Thymus (tissue), 11 donors: ENCODE results near the gene TLN1. TPM values are rescaled to one million over a fixed set of nuclear protein-coding genes. Genes with fewer than 3 reads are reported as not detected.
A peak's percentile ranks its signal among the peaks of the same experiment; 100 is the strongest.

Source experiments
- DNase-seq, 9 donors: peaks; one replicate each; pipeline ENCODE4 v3.0.0-alpha.2; 2013; ENCODE audit warnings: low spot score in 9 of 9, low read depth in 6 of 9, missing footprints in 1 of 9
- H3K27ac ChIP-seq, 2 donors: one replicate each; pipeline ENCODE4 v1.5.1; 2013; ENCODE audit warnings: control low read depth in 1 of 2, low read depth in 1 of 2, low read length in 1 of 2, mild to moderate bottlenecking in 1 of 2, moderate library complexity in 1 of 2
- H3K27me3 ChIP-seq, 2 donors: one replicate each; pipeline ENCODE4 v1.5.1; 2013; ENCODE audit warnings: low read length in 1 of 2; ENCODE audit not compliant: control insufficient read depth in 2 of 2, insufficient read depth in 1 of 2
- H3K36me3 ChIP-seq, 2 donors: one replicate each; pipeline ENCODE4 v1.5.1; 2013; ENCODE audit warnings: low read length in 1 of 2, mild to moderate bottlenecking in 1 of 2, moderate library complexity in 1 of 2; ENCODE audit not compliant: control insufficient read depth in 2 of 2, insufficient read depth in 2 of 2
- H3K4me1 ChIP-seq, 2 donors: one replicate each; pipeline ENCODE4 v1.5.1; 2013; ENCODE audit warnings: low read length in 2 of 2; ENCODE audit not compliant: control insufficient read depth in 2 of 2, insufficient read depth in 2 of 2
- H3K4me3 ChIP-seq, 2 donors: one replicate each; pipeline ENCODE4 v1.5.1; 2013; ENCODE audit warnings: low read length in 2 of 2, control low read depth in 1 of 2, mild to moderate bottlenecking in 1 of 2
- H3K9me3 ChIP-seq, 2 donors: one replicate each; pipeline ENCODE4 v1.5.1; 2013; ENCODE audit warnings: low read length in 1 of 2, mild to moderate bottlenecking in 1 of 2; ENCODE audit not compliant: control insufficient read depth in 2 of 2, insufficient read depth in 1 of 2
- WGBS: extraction: QIAGEN DNeasy Blood & Tissue Kit; methylation state at CpG from one replicate; pipeline ENCODE4 v1.1.7; 2013; 5-methylcytosine and 5-hydroxymethylcytosine counted together
- polyA plus RNA-seq: library from polyadenylated mRNA; stranded (reverse); fragments of 200-250 nt; gene quantifications from one replicate; pipeline ENCODE4 v1.2.3, GENCODE V29; 2013
- total RNA-seq: library from RNA; stranded (reverse); fragments of 120-200 nt; gene quantifications from one replicate; pipeline ENCODE4 v1.2.4, GENCODE V29; 2013
- donor health status: healthy.

The TLN1 gene
- total and polyA plus RNA-seq, 2 donors, result 74.5 to 83.0 TPM

DNA sequence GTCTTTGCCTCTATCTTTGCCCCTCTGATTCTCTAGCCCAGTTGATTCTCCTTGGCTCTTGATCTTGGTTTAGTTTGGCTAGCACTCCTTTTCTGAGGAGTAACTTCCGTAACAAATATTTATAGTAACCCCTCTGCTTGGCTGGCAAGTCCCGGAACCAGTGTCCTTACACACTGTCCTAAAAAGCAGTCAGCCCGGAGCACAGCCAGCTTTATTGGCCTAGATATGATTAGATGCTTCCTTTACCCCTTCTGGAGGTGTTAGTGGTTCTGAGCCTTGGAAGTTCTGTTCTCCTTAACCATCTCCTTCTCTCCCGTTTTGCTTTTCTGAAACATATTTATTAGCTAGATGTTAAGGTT, 39.1 kb upstream of the TLN1 start:
- Histone ChIP-seq H3K27me3 (no peaks in the 10 kb centered on the region), H3K4me3 (no peak overlapping the region), H3K36me3 (no peaks in the 10 kb centered on the region), H3K4me1 (peaks cover 0 to 4% of the 10 kb centered on the region in 2 donors), H3K27ac (no peak overlapping the region), H3K9me3 (no peaks in the 10 kb centered on the region)
- DNase-seq, result no peak
- WGBS, result 85% methylated on average over 4 of the region's 4 CpGs

DNA sequence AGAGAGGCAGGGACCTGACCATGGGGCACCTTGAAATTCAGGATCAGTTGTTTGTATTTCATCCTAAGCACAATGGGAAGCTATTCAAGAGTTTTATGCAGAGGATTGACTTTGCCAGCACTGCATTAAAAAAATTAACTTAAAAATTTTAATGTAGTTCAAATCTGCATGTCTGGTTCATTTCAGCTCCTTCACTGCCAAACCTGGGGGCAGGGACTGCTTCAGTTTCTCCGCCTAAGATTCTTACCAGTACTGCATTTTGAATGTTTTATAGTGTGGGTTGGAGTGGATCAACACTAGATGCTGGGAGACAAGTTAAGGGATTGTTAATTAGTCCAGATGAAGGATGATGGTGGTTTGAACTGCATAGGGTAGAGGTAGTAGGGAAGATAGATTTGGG, 37.8 kb upstream of the TLN1 start:
- Histone ChIP-seq H3K4me1 (no peaks in the 10 kb centered on the region), H3K9me3 (no peaks in the 10 kb centered on the region), H3K4me3 (no peak overlapping the region), H3K27me3 (no peaks in the 10 kb centered on the region), H3K27ac (no peak overlapping the region), H3K36me3 (no peaks in the 10 kb centered on the region)
- WGBS, result 99% methylated on average over 1 of the region's 1 CpG
- DNase-seq, result no peak

DNA sequence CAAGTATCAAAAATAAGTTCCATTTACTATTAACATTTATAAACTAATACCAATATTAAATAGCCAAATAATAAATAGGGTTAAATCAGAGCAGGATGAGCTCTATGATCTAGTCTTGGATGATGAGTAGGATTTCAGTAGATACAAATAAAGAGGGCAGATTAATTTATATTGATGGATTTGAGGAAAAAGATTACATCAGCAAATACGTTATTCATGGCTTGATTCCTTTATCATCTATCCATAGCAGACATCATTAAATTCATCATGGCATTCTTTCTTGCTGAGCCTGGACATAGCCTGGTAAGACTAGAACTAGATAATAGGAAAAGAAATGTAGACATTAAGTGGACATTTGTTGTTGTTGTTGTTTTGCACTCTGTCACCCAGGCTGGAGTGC, 35.5 kb upstream of the TLN1 start:
- H3K27ac ChIP-seq, result no peak overlapping the region
- DNase-seq, result no peak
- no peaks in the 10 kb centered on the region for H3K4me1 ChIP-seq
- no peaks in the 10 kb centered on the region for H3K36me3 ChIP-seq
- H3K27me3 ChIP-seq, result no peaks in the 10 kb centered on the region
- no peaks in the 10 kb centered on the region for H3K9me3 ChIP-seq
- H3K4me3 ChIP-seq, result no peak overlapping the region
- 99% methylated on average over 1 of the region's 1 CpG for WGBS

- no peak overlapping the region for H3K4me3 ChIP-seq
- WGBS, result 97% methylated on average over 2 of the region's 2 CpGs
- H3K9me3 ChIP-seq, result no peaks in the 10 kb centered on the region
- no peaks in the 10 kb centered on the region for H3K27me3 ChIP-seq
- H3K36me3 ChIP-seq, result no peaks in the 10 kb centered on the region
- no peak for DNase-seq
- H3K4me1 ChIP-seq, result no peaks in the 10 kb centered on the region
- H3K27ac ChIP-seq, result no peak overlapping the region
Observed at GRCh38 chr9:35766997-35767396, 35.0 kb upstream of the TLN1 start.

GRCh38 chr9:35763803-35764202, 31.8 kb upstream of the TLN1 start:
- WGBS, result 100% methylated on average over 1 of the region's 1 CpG

DNA sequence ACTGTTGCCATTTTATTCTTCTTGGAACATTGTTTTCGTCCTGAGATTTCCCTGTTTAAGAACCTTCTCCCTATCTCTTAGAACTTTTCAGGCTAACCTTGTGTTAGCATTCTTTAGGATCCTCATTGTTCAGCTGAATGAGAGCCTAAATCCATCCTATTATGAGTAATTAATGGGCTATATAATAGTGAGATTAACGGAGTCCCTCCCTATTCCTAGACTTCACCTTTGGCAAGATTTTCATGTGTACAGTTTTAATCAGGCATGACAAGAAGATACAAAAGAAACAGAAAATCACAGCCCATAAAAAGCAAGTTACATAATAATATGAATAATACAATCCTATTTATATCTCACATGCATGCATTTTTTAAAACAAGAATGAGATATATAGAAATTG, 31.2 kb upstream of the TLN1 start:
- Histone ChIP-seq H3K27ac (no peak overlapping the region), H3K4me3 (no peak overlapping the region), H3K9me3 (no peaks in the 10 kb centered on the region), H3K27me3 (no peaks in the 10 kb centered on the region), H3K4me1 (no peaks in the 10 kb centered on the region), H3K36me3 (no peaks in the 10 kb centered on the region)
- no peak for DNase-seq
- 97% methylated on average over 2 of the region's 2 CpGs for WGBS

More at GRCh38 chr9:35763803-35764202, 31.8 kb upstream of the TLN1 start:
- Histone ChIP-seq H3K27me3 (no peaks in the 10 kb centered on the region), H3K4me3 (no peak overlapping the region), H3K9me3 (no peaks in the 10 kb centered on the region), H3K27ac (no peak overlapping the region), H3K36me3 (no peaks in the 10 kb centered on the region), H3K4me1 (no peaks in the 10 kb centered on the region)
- no peak for DNase-seq

DNA sequence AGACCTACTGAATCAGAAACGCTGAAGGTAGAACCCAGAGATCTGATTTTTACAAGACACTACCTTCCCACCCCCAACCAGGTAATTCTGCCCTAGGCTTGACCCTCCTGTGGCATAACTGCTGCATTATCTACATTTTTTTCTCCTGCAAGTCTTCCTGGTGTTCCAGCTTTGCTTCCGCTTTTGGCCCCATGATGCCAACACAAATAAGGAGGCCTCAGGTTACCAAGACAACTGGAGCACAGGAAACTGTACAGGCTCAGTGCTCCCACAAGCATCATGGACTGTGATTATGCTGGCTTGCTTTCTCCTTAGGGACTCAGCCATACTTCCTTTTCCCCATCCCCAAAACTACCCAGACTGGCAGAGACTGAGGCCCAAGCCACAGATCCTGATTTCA, 28.7 kb upstream of the TLN1 start:
- DNase-seq, result no peak
- Histone ChIP-seq H3K27me3 (no peaks in the 10 kb centered on the region), H3K36me3 (no peaks in the 10 kb centered on the region), H3K27ac (no peak overlapping the region), H3K4me3 (no peak overlapping the region), H3K4me1 (peaks cover 6 to 14% of the 10 kb centered on the region in 2 donors), H3K9me3 (no peaks in the 10 kb centered on the region)
- 61% methylated on average over 2 of the region's 2 CpGs for WGBS

- Histone ChIP-seq H3K4me3 (no peak overlapping the region), H3K27ac (no peak overlapping the region), H3K4me1 (peaks cover 6 to 14% of the 10 kb centered on the region in 2 donors), H3K9me3 (no peaks in the 10 kb centered on the region), H3K36me3 (no peaks in the 10 kb centered on the region), H3K27me3 (no peaks in the 10 kb centered on the region)
- WGBS, result 97% methylated on average over 4 of the region's 4 CpGs
- DNase-seq, result no peak
Observed at GRCh38 chr9:35759795-35760194, 27.8 kb upstream of the TLN1 start.

- no peak for DNase-seq
- Histone ChIP-seq H3K4me1 (peaks cover 6 to 14% of the 10 kb centered on the region in 2 donors), H3K4me3 (no peak overlapping the region), H3K36me3 (peaks cover 6 to 8% of the 10 kb centered on the region in 2 donors), H3K27me3 (no peaks in the 10 kb centered on the region), H3K27ac (no peak overlapping the region), H3K9me3 (no peaks in the 10 kb centered on the region)
- 48% methylated on average over 3 of the region's 3 CpGs for WGBS
Observed at GRCh38 chr9:35758475-35759050, 26.6 kb upstream of the TLN1 start.

DNA sequence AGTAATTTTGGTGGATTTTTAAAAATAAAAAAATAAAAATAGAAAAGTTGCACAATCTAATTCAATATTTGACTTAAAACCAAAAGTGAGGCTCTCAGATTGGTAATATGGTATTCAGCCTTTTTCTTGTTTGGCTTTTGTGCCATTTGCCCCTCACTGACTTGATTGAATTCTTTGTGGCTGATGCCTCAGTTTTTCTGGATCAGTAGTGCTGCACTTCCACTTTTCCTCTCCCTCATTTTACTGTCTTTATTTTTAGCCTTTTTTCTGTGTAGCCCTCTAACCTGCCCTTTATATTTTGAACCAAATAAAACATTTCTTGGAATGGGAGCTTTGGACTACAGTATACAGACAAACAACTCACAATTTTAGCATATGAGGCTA, 25.9 kb upstream of the TLN1 start:
- no peaks in the 10 kb centered on the region for H3K9me3 ChIP-seq
- H3K27me3 ChIP-seq, result no peaks in the 10 kb centered on the region
- peaks cover 12 to 15% of the 10 kb centered on the region in 2 donors for H3K36me3 ChIP-seq
- no peak overlapping the region for H3K27ac ChIP-seq
- no peak for DNase-seq
- H3K4me3 ChIP-seq, result peak overlapping the region in 1 of 2 donors; percentile 64
- peaks cover 6 to 14% of the 10 kb centered on the region in 2 donors for H3K4me1 ChIP-seq
